HL-60/S4 treated with retinoic acid at 250 ng/mL for 4 days and 3 days (cell line): ENCODE measurements around the gene RHOV.

Experiments
- in situ Hi-C: fragments of 300-500 bp; cut with MboI; formaldehyde crosslinking; loops from 2 replicates; pipeline ENCODE4 v1.7.0; 2022; ENCODE audit warnings: low sequenced_read_pairs

Gene RHOV

GRCh38 chr15:40846841-40847222 lies 27.2 kb downstream of the RHOV start:
- in situ Hi-C loops, result no loop called here

- in situ Hi-C loops, result no loop called here
These were observed 28.3 kb downstream of the RHOV start for GRCh38 chr15:40845511-40846284.

GRCh38 chr15:40845036-40845435 lies 29.0 kb downstream of the RHOV start:
- in situ Hi-C loops, result no loop called here

GRCh38 chr15:40844696-40845030 lies 29.4 kb downstream of the RHOV start:
- in situ Hi-C loops, result no loop called here

GRCh38 chr15:40843885-40844695 lies 29.9 kb downstream of the RHOV start, which contains the start of gene SPINT1:
TSS of gene SPINT1 (plus strand) at chr15:40844048. CDS start at chr15:40844555, 507 bp downstream.
- in situ Hi-C loops, result no loop called here

GRCh38 chr15:40843261-40843884 lies 30.7 kb downstream of the RHOV start:
- in situ Hi-C loops, result no loop called here

- in situ Hi-C loops, result no loop called here
These were observed 32.3 kb downstream of the RHOV start for GRCh38 chr15:40841741-40842140.

- in situ Hi-C loops, result no loop called here
These were observed 35.3 kb downstream of the RHOV start for GRCh38 chr15:40838756-40839155.

GRCh38 chr15:40836020-40836419 lies 38.0 kb downstream of the RHOV start:
- in situ Hi-C loops, result no loop called here

GRCh38 chr15:40832903-40833302 lies 41.1 kb downstream of the RHOV start:
- in situ Hi-C loops, result no loop called here

GRCh38 chr15:40831861-40832260 lies 42.2 kb downstream of the RHOV start:
- in situ Hi-C loops, result no loop called here

GRCh38 chr15:40830884-40831283 lies 43.1 kb downstream of the RHOV start:
- in situ Hi-C loops, result no loop called here

- in situ Hi-C loops, result no loop called here
These were observed 44.9 kb downstream of the RHOV start for GRCh38 chr15:40829115-40829514.

- in situ Hi-C loops, result no loop called here
These were observed 45.5 kb downstream of the RHOV start, which contains the start of gene PPP1R14D for GRCh38 chr15:40828447-40829036. TSS of gene PPP1R14D (minus strand) at chr15:40828708. CDS start at chr15:40828641, 67 bp downstream.

- in situ Hi-C loops, result no loop called here
These were observed 47.5 kb downstream of the RHOV start for GRCh38 chr15:40826423-40827075.

GRCh38 chr15:40825661-40826422 lies 48.2 kb downstream of the RHOV start:
- in situ Hi-C loops, result no loop called here

GRCh38 chr15:40823572-40824343 lies 50.3 kb downstream of the RHOV start:
- in situ Hi-C loops, result no loop called here
